LHCN-M2 (cell line): ENCODE results near the gene OBSCN. TPM values are rescaled to one million over a fixed set of nuclear protein-coding genes. Genes with fewer than 3 reads are reported as not detected.

Experiments used
- DNase-seq: peaks from one replicate; pipeline ENCODE4 v3.0.0-alpha.2; 2012; ENCODE audit warnings: low read depth
- total RNA-seq: library from RNA; depleted of rRNA; stranded (reverse); fragments of >200 nt; gene quantifications from 2 replicates; pipeline ENCODE4 v1.2.3, GENCODE V29; 2014

The OBSCN gene
- total RNA-seq, 1 experiment from 2014 or later: 2.1 TPM

- peak; percentile 62 for DNase-seq
Observed at GRCh38 chr1:228275430-228276173, 67.8 kb downstream of the OBSCN start.

DNA sequence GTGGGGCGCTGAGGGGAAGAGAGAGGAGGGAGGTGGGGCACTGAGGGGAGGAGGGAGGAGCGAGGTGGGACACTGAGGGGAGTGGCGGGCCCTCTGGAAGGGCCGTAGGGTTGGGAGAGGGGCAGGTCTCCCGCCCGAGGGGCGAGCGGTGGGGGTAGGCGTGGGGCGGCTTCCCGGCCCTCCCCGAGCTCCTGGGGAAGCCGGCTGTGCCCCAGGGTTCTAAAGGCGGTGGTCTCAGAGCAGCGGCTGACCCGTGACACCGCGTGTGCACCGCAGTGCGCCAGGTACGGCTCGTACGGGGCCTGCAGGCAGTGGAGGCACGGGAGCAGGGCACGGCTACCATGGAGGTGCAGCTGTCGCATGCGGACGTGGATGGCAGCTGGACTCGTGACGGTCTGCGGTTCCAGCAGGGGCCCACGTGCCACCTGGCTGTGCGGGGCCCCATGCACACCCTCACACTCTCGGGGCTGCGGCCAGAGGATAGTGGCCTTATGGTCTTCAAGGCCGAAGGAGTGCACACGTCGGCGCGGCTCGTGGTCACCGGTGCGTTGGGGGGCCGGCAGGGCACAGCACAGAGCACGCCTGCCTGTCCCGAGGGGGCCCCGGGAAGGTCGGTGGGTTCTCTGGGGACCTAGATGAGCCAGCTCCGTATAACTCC lies 68.5 kb downstream of the OBSCN start:
- DNase-seq: peak; percentile 9

- no peak for DNase-seq
Observed at GRCh38 chr1:228276901-228277490, 69.2 kb downstream of the OBSCN start.

- DNase-seq: no peak
Observed at GRCh38 chr1:228277491-228278431, 69.9 kb downstream of the OBSCN start.

DNA sequence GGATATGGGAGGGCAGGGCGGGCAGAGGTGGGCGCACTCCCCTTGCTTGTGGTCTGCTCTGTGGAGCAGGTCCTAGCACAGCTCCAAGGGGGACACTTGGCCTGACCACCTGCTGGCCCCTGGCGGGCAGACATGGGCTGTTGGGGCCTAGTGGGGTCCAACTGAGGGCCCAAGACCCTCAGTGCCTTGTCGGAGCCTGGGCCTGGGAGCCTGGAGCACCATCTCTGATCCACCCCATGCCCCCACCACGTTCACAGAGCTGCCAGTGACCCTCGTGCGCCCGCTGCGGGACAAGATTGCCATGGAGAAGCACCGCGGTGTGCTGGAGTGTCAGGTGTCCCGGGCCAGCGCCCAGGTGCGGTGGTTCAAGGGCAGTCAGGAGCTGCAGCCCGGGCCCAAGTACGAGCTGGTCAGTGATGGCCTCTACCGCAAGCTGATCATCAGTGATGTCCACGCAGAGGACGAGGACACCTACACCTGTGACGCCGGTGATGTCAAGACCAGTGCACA lies 70.6 kb downstream of the OBSCN start:
- DNase-seq: no peak

GRCh38 chr1:228279011-228279721 lies 71.3 kb downstream of the OBSCN start:
- no peak for DNase-seq

- no peak for DNase-seq
Observed at GRCh38 chr1:228279722-228280105, 71.9 kb downstream of the OBSCN start.

GRCh38 chr1:228280106-228280901 lies 72.5 kb downstream of the OBSCN start:
- DNase-seq: no peak

GRCh38 chr1:228280961-228281591 lies 73.2 kb downstream of the OBSCN start:
- no peak for DNase-seq

DNA sequence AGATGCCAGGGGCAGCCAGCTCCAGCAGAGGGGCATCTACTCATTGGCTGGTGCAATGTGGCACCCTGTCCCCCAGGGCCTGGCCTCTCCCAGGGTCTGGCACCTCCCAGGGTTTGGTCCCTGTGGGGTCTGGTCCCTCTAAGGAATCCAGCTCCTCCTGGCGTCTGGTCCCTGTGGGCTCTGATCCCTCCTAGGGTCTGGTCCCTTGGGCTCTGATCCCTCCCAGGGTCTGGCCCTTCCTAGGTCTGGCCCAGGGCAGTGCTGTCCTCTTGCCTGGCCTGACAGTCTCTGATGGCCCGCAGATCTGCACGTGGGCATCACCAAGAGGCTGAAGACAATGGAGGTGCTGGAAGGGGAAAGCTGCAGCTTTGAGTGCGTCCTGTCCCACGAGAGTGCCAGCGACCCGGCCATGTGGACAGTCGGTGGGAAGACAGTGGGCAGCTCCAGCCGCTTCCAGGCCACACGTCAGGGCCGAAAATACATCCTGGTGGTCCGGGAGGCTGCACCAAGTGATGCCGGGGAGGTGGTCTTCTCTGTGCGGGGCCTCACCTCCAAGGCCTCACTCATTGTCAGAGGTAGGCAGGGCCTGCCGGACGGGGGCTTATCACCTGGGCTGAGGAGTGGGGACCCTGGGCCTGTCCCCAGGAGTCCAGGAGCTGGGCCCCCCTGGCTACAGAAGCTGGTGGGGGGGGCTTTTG lies 73.9 kb downstream of the OBSCN start:
- DNase-seq: no peak

DNA sequence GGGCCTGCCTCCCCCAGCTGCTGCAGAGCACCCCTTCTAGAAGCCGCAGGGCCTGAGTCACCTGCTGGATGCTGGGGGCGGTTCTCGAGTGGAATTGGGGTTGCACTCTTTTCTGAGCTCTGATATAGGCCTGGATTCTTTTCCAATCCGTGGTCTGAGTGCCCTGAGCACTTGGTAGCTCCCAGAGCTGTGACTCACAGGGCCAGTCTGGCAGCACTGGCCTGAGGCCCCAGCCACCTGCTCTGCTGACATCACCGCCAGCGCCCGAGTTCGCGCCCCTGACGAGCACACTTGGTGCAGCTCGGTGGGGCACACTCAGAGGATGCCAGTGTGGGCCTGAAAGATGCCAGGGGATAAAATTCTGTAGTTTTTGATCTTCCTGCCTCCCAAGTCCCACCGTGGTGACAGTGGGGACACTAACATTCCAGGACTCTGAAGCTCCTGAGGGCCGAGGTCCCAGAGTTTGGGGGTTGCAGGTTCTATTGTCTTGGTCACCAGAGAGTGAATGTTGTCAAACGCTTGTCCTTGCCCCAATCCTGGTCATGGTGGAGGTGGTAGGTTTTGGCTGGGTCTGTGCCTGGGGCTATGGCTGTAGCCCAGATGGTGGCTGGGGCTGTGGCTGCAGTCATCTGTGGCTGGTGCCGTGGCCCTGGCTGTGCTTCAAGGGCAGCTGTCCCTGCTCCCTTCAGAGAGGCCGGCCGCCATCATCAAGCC lies 74.6 kb downstream of the OBSCN start:
- DNase-seq: peak; percentile 76

DNA sequence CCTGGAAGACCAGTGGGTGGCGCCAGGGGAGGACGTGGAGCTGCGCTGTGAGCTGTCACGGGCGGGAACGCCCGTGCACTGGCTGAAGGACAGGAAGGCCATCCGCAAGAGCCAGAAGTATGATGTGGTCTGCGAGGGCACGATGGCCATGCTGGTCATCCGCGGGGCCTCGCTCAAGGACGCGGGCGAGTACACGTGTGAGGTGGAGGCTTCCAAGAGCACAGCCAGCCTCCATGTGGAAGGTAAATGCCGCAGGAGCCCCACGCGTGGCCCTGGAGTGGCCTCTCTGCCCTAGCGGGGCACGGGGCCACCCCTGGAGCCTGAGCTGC lies 75.2 kb downstream of the OBSCN start:
- no peak for DNase-seq

DNA sequence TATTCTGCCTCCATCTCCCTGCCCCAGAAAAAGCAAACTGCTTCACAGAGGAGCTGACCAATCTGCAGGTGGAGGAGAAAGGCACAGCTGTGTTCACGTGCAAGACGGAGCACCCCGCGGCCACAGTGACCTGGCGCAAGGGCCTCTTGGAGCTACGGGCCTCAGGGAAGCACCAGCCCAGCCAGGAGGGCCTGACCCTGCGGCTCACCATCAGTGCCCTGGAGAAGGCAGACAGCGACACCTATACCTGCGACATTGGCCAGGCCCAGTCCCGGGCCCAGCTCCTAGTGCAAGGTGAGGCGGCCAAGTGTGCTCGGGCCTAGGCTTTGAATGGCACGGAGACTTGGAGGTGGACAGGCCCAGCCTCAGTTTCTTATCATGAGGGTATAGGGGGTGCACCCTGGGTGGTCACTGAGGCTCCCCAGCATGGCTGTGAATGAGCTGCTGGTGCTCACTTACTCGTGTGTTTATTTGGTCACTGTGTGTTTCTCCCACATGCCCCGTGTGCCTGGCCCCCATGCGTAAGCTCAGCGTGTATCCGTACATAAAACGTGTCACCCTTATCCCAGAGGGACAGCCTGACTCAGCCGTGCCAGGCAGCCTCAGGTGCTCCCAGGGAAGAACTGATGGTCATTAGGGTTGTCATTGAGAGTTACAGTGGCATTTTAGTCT lies 75.8 kb downstream of the OBSCN start:
- DNase-seq: no peak

DNA sequence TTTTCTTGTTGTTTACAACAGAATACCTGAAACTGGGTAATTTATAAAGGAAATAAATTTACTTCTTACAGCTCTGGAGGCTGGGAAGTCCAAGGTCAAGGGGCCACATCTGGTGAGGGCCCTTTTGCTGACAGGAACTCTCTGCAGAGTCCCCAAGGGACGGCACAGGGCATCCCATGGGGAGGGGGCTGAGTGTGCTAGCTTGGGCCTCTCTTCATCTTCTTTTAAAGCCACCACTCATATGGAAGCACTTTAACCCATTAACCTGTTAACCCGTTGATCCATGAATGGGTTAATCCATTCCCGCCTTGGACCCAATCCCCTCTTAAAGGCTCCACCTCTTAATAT lies 76.3 kb downstream of the OBSCN start:
- DNase-seq: no peak

DNA sequence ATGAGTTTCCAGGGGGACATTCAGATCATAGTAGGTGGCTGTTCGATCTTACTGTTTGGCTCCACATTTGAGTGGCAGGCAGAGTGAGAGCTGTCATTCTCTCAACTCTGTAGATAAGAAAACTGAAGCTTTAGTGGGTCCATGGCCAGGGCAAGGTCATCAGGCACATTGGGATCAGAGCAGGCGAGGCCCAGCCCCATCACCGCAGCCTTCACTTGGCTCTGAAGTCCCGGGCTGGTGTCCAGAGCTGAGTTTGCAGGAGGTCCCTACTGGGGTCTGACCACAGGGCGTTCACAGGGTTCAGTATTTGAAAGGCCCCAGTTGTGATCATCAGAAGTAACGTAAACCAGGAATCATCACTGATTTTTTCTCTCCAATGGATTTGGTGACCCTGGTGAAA lies 76.7 kb downstream of the OBSCN start:
- DNase-seq: no peak

GRCh38 chr1:228285661-228286504 lies 78.0 kb downstream of the OBSCN start:
- DNase-seq: no peak
